IMR-90 (cell line): ENCODE results near the gene SPTY2D1. TPM values are rescaled to one million over a fixed set of nuclear protein-coding genes. Genes with fewer than 3 reads are reported as not detected.
A peak's percentile ranks its signal among the peaks of the same experiment; 100 is the strongest.

Experiments
- ATAC-seq: fragments of 200-7000 bp; cut with Tn5 transposase; 2 replicates; pipeline ENCODE4 v1.9.1; 2020; ENCODE audit warnings: low read depth, mild to moderate bottlenecking, moderate library complexity
- BruUV-seq: library from RNA; stranded (reverse); fragments of 400-500 nt; replicated peaks from 2 replicates; lab custom pipeline; 2021; lab: Mats Ljungman, UMichigan
- CTCF ChIA-PET: fragments of 300-600 bp; formaldehyde crosslinking; extraction: SDS; loops from one replicate; lab custom pipeline; 2021; ENCODE audit warnings: antibody characterized with exemption; lab: Yijun Ruan, JAX
- POLR2A ChIA-PET: fragments of 300-600 bp; sonication (Branson Sonifier 250); formaldehyde crosslinking; loops from one replicate; lab custom pipeline; 2022; ENCODE audit warnings: antibody characterized with exemption; ENCODE audit not compliant: unreplicated experiment; lab: Charles Lee
- DNase-seq: peaks from one replicate; pipeline ENCODE4 v3.0.0; 2013
- H2AFZ ChIP-seq: replicated peaks from 2 replicates; pipeline ENCODE3; 2013; ENCODE audit warnings: low read length, mild to moderate bottlenecking; ENCODE audit not compliant: poor library complexity
- H2AK5ac ChIP-seq: 2 replicates; pipeline ENCODE4 v1.6.1; 2013; ENCODE audit warnings: low read depth, low read length, inconsistent platforms
- H2AK9ac ChIP-seq: replicated peaks from 2 replicates; pipeline ENCODE3; 2013; ENCODE audit warnings: mild to moderate bottlenecking, low read depth, low read length, moderate library complexity; ENCODE audit not compliant: poor library complexity
- H2BK120ac ChIP-seq: 2 replicates; pipeline ENCODE4 v1.6.1; 2013; ENCODE audit warnings: low read depth, low read length, inconsistent platforms
- H2BK15ac ChIP-seq: 3 replicates; pipeline ENCODE4 v1.6.1; 2013; ENCODE audit warnings: low read depth, low read length, inconsistent platforms
- H2BK20ac ChIP-seq: 2 replicates; pipeline ENCODE4 v1.6.1; 2013; ENCODE audit warnings: low read depth, mild to moderate bottlenecking, inconsistent platforms, low read length, moderate library complexity
- H2BK5ac ChIP-seq: 2 replicates; pipeline ENCODE4 v1.6.1; 2013; ENCODE audit warnings: mild to moderate bottlenecking, low read depth, low read length, inconsistent platforms; ENCODE audit not compliant: poor library complexity, severe bottlenecking
- H3K14ac ChIP-seq: replicated peaks from 2 replicates; pipeline ENCODE4 v1.6.1; 2013; ENCODE audit warnings: low read depth, low read length, inconsistent platforms
- H3K18ac ChIP-seq: 2 replicates; pipeline ENCODE4 v1.6.1; 2013; ENCODE audit warnings: low read depth, low read length, control low read depth
- H3K23ac ChIP-seq: 2 replicates; pipeline ENCODE4 v1.6.1; 2013; ENCODE audit warnings: low read depth, low read length, inconsistent platforms
- H3K27ac ChIP-seq: 2 replicates; pipeline ENCODE4 v1.5.1; 2013; ENCODE audit warnings: mild to moderate bottlenecking, control low read depth, low read length; ENCODE audit not compliant: insufficient read depth
- H3K27me3 ChIP-seq: 2 replicates; pipeline ENCODE4 v1.6.1; 2013; ENCODE audit warnings: low read length; ENCODE audit not compliant: control insufficient read depth, insufficient read depth
- H3K36me3 ChIP-seq: 2 replicates; pipeline ENCODE4 v1.6.1; 2013; ENCODE audit warnings: low read length, mixed read lengths; ENCODE audit not compliant: control insufficient read depth, insufficient read depth
- H3K4ac ChIP-seq: 2 replicates; pipeline ENCODE4 v1.6.1; 2013; ENCODE audit warnings: low read depth, low read length, inconsistent platforms
- H3K4me1 ChIP-seq: 2 replicates; pipeline ENCODE4 v1.6.1; 2013; ENCODE audit warnings: low read length, mixed read lengths; ENCODE audit not compliant: control insufficient read depth, insufficient read depth
- H3K4me2 ChIP-seq: 2 replicates; pipeline ENCODE4 v1.6.1; 2013; ENCODE audit warnings: low read depth, mild to moderate bottlenecking, control low read depth, low read length, moderate library complexity
- H3K4me3 ChIP-seq: 2 replicates; pipeline ENCODE4 v1.5.1; 2013; ENCODE audit warnings: low read depth, mild to moderate bottlenecking, control low read depth, low read length, moderate library complexity; ENCODE audit not compliant: insufficient read depth
- H3K56ac ChIP-seq: 2 replicates; pipeline ENCODE4 v1.6.1; 2013; ENCODE audit warnings: low read length, inconsistent platforms; ENCODE audit not compliant: insufficient read depth; ENCODE audit errors: extremely low read depth
- H3K79me1 ChIP-seq, 2 experiments: 2 replicates each; pipeline ENCODE4 v1.6.1; 2013; ENCODE audit warnings: low read length in 2 of 2, inconsistent platforms in 1 of 2, low read depth in 1 of 2
- H3K9ac ChIP-seq: 2 replicates; pipeline ENCODE4 v1.6.1; 2013; ENCODE audit warnings: low read depth, low read length, control low read depth
- H3K9me1 ChIP-seq: 2 replicates; pipeline ENCODE4 v1.6.1; 2013; ENCODE audit warnings: low read length, inconsistent platforms; ENCODE audit not compliant: insufficient read depth
- H3K9me3 ChIP-seq: 2 replicates; pipeline ENCODE4 v1.6.1; 2013; ENCODE audit warnings: low read length; ENCODE audit not compliant: control insufficient read depth, insufficient read depth
- H4K20me1 ChIP-seq: 2 replicates; pipeline ENCODE4 v1.6.1; 2013; ENCODE audit warnings: low read length, inconsistent platforms; ENCODE audit not compliant: insufficient read depth
- H4K5ac ChIP-seq: 2 replicates; pipeline ENCODE4 v1.6.1; 2013; ENCODE audit warnings: mild to moderate bottlenecking, low read depth, low read length, control low read depth
- H4K8ac ChIP-seq, 2 experiments: 2 replicates each; pipeline ENCODE4 v1.6.1; 2013; ENCODE audit warnings: low read depth in 2 of 2, low read length in 2 of 2, control low read depth in 1 of 2, inconsistent platforms in 1 of 2
- H4K91ac ChIP-seq: 2 replicates; pipeline ENCODE4 v1.6.1; 2013; ENCODE audit warnings: low read depth, low read length, inconsistent platforms; ENCODE audit not compliant: insufficient read depth
- CHD1 ChIP-seq: IDR thresholded peaks from 2 replicates; pipeline ENCODE4 v1.6.1; 2012; ENCODE audit warnings: low read depth, low read length, improper control_type of control experiment
- CTCF ChIP-seq: conservative IDR thresholded peaks from 2 replicates; pipeline ENCODE4 v1.5.1; 2012; ENCODE audit warnings: mild to moderate bottlenecking, low read depth, low read length, improper control_type of control experiment
- FOS ChIP-seq: fragments of 150-350 bp; IDR thresholded peaks from 2 replicates; pipeline ENCODE4 v1.6.1; 2016; ENCODE audit warnings: low read depth, low read length
- MAFK ChIP-seq: IDR thresholded peaks from 2 replicates; pipeline ENCODE4 v1.6.1; 2012; ENCODE audit warnings: low read depth, low read length, improper control_type of control experiment
- MAZ ChIP-seq: IDR thresholded peaks from 2 replicates; pipeline ENCODE4 v1.6.1; 2012; ENCODE audit warnings: low read depth, mild to moderate bottlenecking, low read length, improper control_type of control experiment, moderate library complexity, borderline replicate concordance
- NFE2L2 ChIP-seq: fragments of 150-350 bp; IDR thresholded peaks from 2 replicates; pipeline ENCODE4 v1.6.1; 2016; ENCODE audit warnings: low read depth, mild to moderate bottlenecking, low read length
- RAD21 ChIP-seq: IDR thresholded peaks from 2 replicates; pipeline ENCODE4 v1.6.1; 2012; ENCODE audit warnings: low read length, improper control_type of control experiment
- WGBS, 2 experiments: methylation state at CpG; one replicate each; pipeline versions ENCODE4 v1.1.5 to v1.1.7; 2013; ENCODE audit warnings: missing lambda C conversion rate in 2 of 2; ENCODE audit not compliant: insufficient read length in 1 of 2; ENCODE audit errors: extremely low coverage in 2 of 2; 5-methylcytosine and 5-hydroxymethylcytosine counted together
- dilution Hi-C: fragments of 300-500 bp; cut with HindIII; formaldehyde crosslinking; loops from one replicate; pipeline ENCODE4 v1.14.3; 2018; ENCODE audit warnings: low sequenced_read_pairs; ENCODE audit not compliant: unreplicated experiment
- in situ Hi-C: fragments of 300-500 bp; cut with MboI; formaldehyde crosslinking; loops from 3 replicates; pipeline ENCODE4 v1.14.3; 2019; ENCODE audit warnings: low sequenced_read_pairs, inconsistent platforms, mixed read lengths
- intact Hi-C: fragments of 100-400 bp; cut with micrococcal nuclease; formaldehyde crosslinking; loops from 2 replicates; pipeline ENCODE4 v1.10.0; 2022
- polyA plus RNA-seq, 3 experiments: library from polyadenylated mRNA; depleted of rRNA; stranded (reverse); fragments of >200 nt; gene quantifications; 2 replicates each; pipeline ENCODE4 v1.2.3, GENCODE V29; 2012; ENCODE audit warnings: low replicate concordance in 1 of 3
- total RNA-seq: library from RNA; depleted of rRNA; stranded (reverse); fragments of >200 nt; gene quantifications from 2 replicates; pipeline ENCODE4 v1.2.3, GENCODE V29; 2012
- TF ChIP-seq, protein P1 (sequence below): fragments of 150-350 bp; IDR thresholded peaks from 2 replicates; pipeline ENCODE4 v1.6.1; 2017; ENCODE audit warnings: mild to moderate bottlenecking, antibody characterized with exemption, low read length, low read depth

Gene SPTY2D1
- total and polyA plus RNA-seq, 2 of the 4 experiments (the other 2 are of a cell fraction), result 10.3 to 36.6 TPM

GRCh38 chr11:18633256-18634139 is 644 bp downstream of the SPTY2D1 start:
- Histone ChIP-seq H3K4me1 (no peaks in the 10 kb centered on the region), H3K23ac (peak overlapping the region; percentile 19), H3K9ac (peak overlapping the region; percentile 92), H4K8ac (peak overlapping the region; percentile 58 to 93; a peak in 2 of 4 replicates), H3K56ac (peak overlapping the region; percentile 82), H3K18ac (no peak overlapping the region), H4K91ac (peak overlapping the region; percentile 73), H2AFZ (peak overlapping the region; percentile 95), H3K14ac (peak overlapping the region; percentile 88), H4K5ac (peak overlapping the region; percentile 13), H3K4ac (peak overlapping the region; percentile 91), H2BK20ac (no peak overlapping the region), H3K27me3 (no peaks in the 10 kb centered on the region), H3K9me1 (0 out of 2 replicates have a peak, but pooled peaks cover 2% of the 10 kb centered on the region), H3K36me3 (no peaks in the 10 kb centered on the region), H2AK5ac (peak overlapping the region; percentile 69), H3K4me3 (peak overlapping the region; percentile 60), H3K4me2 (peak overlapping the region; percentile 68), H2BK15ac (no peak overlapping the region), H2AK9ac (peak overlapping the region; percentile 43), H3K27ac (peak overlapping the region; percentile 70), H3K79me1 (peaks cover 0 to 20% of the 10 kb centered on the region in 2 experiments; a peak in 2 of 4 replicates), H4K20me1 (peaks cover 17% of the 10 kb centered on the region), H2BK120ac (no peak overlapping the region), H3K9me3 (no peaks in the 10 kb centered on the region), H2BK5ac (peak overlapping the region; percentile 32)
- CTCF ChIA-PET, result interaction anchor here (0.6 to 1.1 kb wide), 3 partner anchors 15 to 36 kb away, joined by 3 read pairs; no protein-coding TSS in a partner anchor
- no peak for ATAC-seq
- DNase-seq, result peak; percentile 48
- intact Hi-C loops, result loop anchor here (1.0 to 10.0 kb wide), 3 partner anchors 15 to 239 kb away; partner anchors contain the start of genes LDHA and UEVLD
- TF ChIP-seq FOS, result no peak
- TF ChIP-seq NFE2L2, result no peak
- TF ChIP-seq CHD1, result no peak
- no peak for TF ChIP-seq CTCF
- no peak for TF ChIP-seq RAD21
- TF ChIP-seq, protein P1, sequence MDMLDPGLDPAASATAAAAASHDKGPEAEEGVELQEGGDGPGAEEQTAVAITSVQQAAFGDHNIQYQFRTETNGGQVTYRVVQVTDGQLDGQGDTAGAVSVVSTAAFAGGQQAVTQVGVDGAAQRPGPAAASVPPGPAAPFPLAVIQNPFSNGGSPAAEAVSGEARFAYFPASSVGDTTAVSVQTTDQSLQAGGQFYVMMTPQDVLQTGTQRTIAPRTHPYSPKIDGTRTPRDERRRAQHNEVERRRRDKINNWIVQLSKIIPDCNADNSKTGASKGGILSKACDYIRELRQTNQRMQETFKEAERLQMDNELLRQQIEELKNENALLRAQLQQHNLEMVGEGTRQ, result no peak
- TF ChIP-seq MAFK, result no peak
- TF ChIP-seq MAZ, result no peak
- dilution Hi-C loops, result no loop called here
- in situ Hi-C loops, result no loop called here
- WGBS, 2 experiments, result 0% methylated on average over 6 of the region's 31 CpGs; no CpG with 5 or more reads in 1 of the 2 experiments
- BruUV-seq, result TSS peak; percentile 52
- POLR2A ChIA-PET, result interaction anchor here (0.6 to 0.7 kb wide), 4 partner anchors 17 to 238 kb away, joined by 3 to 5 read pairs (median 4); no protein-coding TSS in a partner anchor
